ENCODE measurements around the gene ACTL8.

ACTL8 gene

GRCh38 chr1:17795081-17795809, 40.1 kb downstream of the ACTL8 start:
- Histone ChIP-seq H3K23ac (ENCODE audit: low read length) (no peak overlapping the region), H4K8ac (ENCODE audit: low read depth, low read length) (no peak overlapping the region), H2AK5ac (ENCODE audit: low read length) (no peak overlapping the region), H2BK15ac (replicated peaks; ENCODE audit: low read depth) (no peak overlapping the region), H3K9ac (ENCODE audit: low read length) (no peak overlapping the region), H2BK5ac (ENCODE audit: low read length) (no peak overlapping the region), H3K56ac (ENCODE audit: low read length) (no peak overlapping the region), H3K4me3 (ENCODE audit: low read length) (no peak overlapping the region), H3K4ac (ENCODE audit: low read depth, low read length) (no peak overlapping the region), H3K4me1 (ENCODE audit: control insufficient read depth, low read depth, low read length) (no peaks in the 10 kb centered on the region), H3K27ac (ENCODE audit: low read depth, low read length) (no peak overlapping the region), H3K79me2 (ENCODE audit: control insufficient read depth, insufficient read depth, low read length) (no peaks in the 10 kb centered on the region), H3K36me3 (ENCODE audit: control insufficient read depth, insufficient read depth, low read length) (no peaks in the 10 kb centered on the region), H3K4me2 (ENCODE audit: low read length) (no peak overlapping the region), H4K5ac (ENCODE audit: low read length) (no peak overlapping the region), H3K27me3 (ENCODE audit: insufficient read depth, low read length, poor library complexity) (no peaks in the 10 kb centered on the region), H3K18ac (ENCODE audit: low read length) (no peak overlapping the region), H3K79me1 (ENCODE audit: low read length) (no peaks in the 10 kb centered on the region), H2BK120ac (ENCODE audit: low read depth, low read length) (no peak overlapping the region)
- no CpG with 5 or more reads among the region's 15 CpGs for WGBS (ENCODE audit: extremely low coverage, insufficient coverage, low lambda C conversion rate)
- DNase-seq = no peak

DNA sequence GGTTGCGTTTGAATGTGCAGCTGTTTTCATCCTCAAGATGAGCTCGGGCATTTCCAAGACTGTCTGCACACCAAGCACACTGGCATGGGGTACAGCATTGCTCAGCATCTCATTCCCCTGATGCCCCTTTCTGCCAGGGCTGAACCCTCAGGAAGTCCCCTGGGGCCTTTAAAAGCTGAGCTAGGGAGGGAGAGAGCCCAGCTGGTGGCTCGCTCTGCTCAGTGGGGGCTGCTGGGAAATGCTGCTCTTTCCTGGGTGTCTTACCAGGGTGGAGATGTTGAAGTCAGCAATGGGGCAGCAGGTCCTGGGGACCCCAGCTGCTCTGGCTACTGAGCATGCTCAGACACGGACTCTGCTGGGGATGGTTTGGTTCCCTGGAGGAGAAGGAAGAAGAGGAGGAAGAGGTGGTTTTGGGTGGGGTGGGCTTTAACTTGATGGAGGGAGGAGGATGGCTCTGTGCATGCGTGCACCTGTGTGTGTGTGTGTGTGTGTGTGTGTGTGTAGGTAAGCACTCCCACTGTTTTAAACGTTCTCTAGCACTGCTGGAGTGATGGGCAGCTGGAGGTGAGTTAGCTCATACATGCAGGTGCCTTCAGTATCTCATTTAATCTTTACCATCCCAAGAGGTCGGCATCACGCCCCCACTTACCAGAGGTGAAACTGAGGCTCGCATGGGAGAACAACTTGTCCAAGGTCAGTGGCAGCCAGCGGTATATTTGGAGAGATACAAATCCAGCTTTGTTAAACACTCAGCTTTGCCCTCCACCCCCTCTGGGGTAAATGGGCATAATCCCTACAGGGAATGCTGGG, 40.9 kb downstream of the ACTL8 start:
- no CpG with 5 or more reads among the region's 10 CpGs for WGBS (ENCODE audit: extremely low coverage, insufficient coverage, low lambda C conversion rate)
- H3K27me3 ChIP-seq (ENCODE audit: insufficient read depth, low read length, poor library complexity) = no peaks in the 10 kb centered on the region
- no peak overlapping the region for H3K4me3 ChIP-seq (ENCODE audit: low read length)
- no peak overlapping the region for H4K8ac ChIP-seq (ENCODE audit: low read depth, low read length)
- no peaks in the 10 kb centered on the region for H3K79me1 ChIP-seq (ENCODE audit: low read length)
- no peak overlapping the region for H3K56ac ChIP-seq (ENCODE audit: low read length)
- DNase-seq = no peak
- no peak overlapping the region for H2BK120ac ChIP-seq (ENCODE audit: low read depth, low read length)
- no peak overlapping the region for H2AK5ac ChIP-seq (ENCODE audit: low read length)
- no peak overlapping the region for H2BK15ac ChIP-seq (replicated peaks; ENCODE audit: low read depth)
- H3K79me2 ChIP-seq (ENCODE audit: control insufficient read depth, insufficient read depth, low read length) = no peaks in the 10 kb centered on the region
- H2BK5ac ChIP-seq (ENCODE audit: low read length) = no peak overlapping the region
- H3K18ac ChIP-seq (ENCODE audit: low read length) = no peak overlapping the region
- no peaks in the 10 kb centered on the region for H3K4me1 ChIP-seq (ENCODE audit: control insufficient read depth, low read depth, low read length)
- H3K27ac ChIP-seq (ENCODE audit: low read depth, low read length) = no peak overlapping the region
- no peak overlapping the region for H3K4ac ChIP-seq (ENCODE audit: low read depth, low read length)
- H4K5ac ChIP-seq (ENCODE audit: low read length) = no peak overlapping the region
- H3K36me3 ChIP-seq (ENCODE audit: control insufficient read depth, insufficient read depth, low read length) = no peaks in the 10 kb centered on the region
- H3K9ac ChIP-seq (ENCODE audit: low read length) = no peak overlapping the region
- H3K23ac ChIP-seq (ENCODE audit: low read length) = no peak overlapping the region
- no peak overlapping the region for H3K4me2 ChIP-seq (ENCODE audit: low read length)

DNA sequence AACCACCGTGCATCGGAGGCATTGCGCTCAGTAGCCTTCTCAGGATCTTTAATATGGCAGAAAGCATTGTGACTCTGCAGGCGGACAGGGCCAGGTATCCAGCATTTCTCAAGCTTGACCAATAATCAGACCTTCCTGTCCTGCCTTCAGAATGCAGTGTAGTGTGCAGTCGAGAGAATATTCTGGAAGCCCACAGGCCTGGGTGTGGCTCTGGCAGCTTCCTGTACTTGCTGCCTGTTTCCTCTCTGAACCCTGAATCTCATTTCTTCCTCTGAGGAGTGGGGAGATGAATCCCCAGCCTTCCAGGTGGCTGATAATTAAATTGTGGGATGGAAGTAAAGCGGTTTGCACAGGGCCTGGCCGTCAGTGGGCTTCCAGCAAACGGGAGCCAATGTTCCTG, 42.3 kb downstream of the ACTL8 start:
- Histone ChIP-seq H2AK5ac (ENCODE audit: low read length) (no peak overlapping the region), H3K79me2 (ENCODE audit: control insufficient read depth, insufficient read depth, low read length) (no peaks in the 10 kb centered on the region), H3K4ac (ENCODE audit: low read depth, low read length) (no peak overlapping the region), H4K8ac (ENCODE audit: low read depth, low read length) (no peak overlapping the region), H3K79me1 (ENCODE audit: low read length) (no peaks in the 10 kb centered on the region), H3K4me2 (ENCODE audit: low read length) (no peak overlapping the region), H3K4me3 (ENCODE audit: low read length) (no peak overlapping the region), H3K27me3 (ENCODE audit: insufficient read depth, low read length, poor library complexity) (no peaks in the 10 kb centered on the region), H3K36me3 (ENCODE audit: control insufficient read depth, insufficient read depth, low read length) (no peaks in the 10 kb centered on the region), H3K9ac (ENCODE audit: low read length) (no peak overlapping the region), H3K18ac (ENCODE audit: low read length) (no peak overlapping the region), H3K23ac (ENCODE audit: low read length) (no peak overlapping the region), H3K56ac (ENCODE audit: low read length) (no peak overlapping the region), H2BK120ac (ENCODE audit: low read depth, low read length) (no peak overlapping the region), H4K5ac (ENCODE audit: low read length) (no peak overlapping the region), H3K4me1 (ENCODE audit: control insufficient read depth, low read depth, low read length) (no peaks in the 10 kb centered on the region), H2BK15ac (replicated peaks; ENCODE audit: low read depth) (no peak overlapping the region), H2BK5ac (ENCODE audit: low read length) (no peak overlapping the region), H3K27ac (ENCODE audit: low read depth, low read length) (no peak overlapping the region)
- DNase-seq = no peak
- no CpG with 5 or more reads among the region's 8 CpGs for WGBS (ENCODE audit: extremely low coverage, insufficient coverage, low lambda C conversion rate)

- DNase-seq = no peak
- Histone ChIP-seq H3K79me2 (ENCODE audit: control insufficient read depth, insufficient read depth, low read length) (no peaks in the 10 kb centered on the region), H3K56ac (ENCODE audit: low read length) (no peak overlapping the region), H3K9ac (ENCODE audit: low read length) (no peak overlapping the region), H2BK120ac (ENCODE audit: low read depth, low read length) (no peak overlapping the region), H3K4ac (ENCODE audit: low read depth, low read length) (no peak overlapping the region), H4K5ac (ENCODE audit: low read length) (no peak overlapping the region), H3K18ac (ENCODE audit: low read length) (no peak overlapping the region), H2BK5ac (ENCODE audit: low read length) (no peak overlapping the region), H3K23ac (ENCODE audit: low read length) (no peak overlapping the region), H3K4me1 (ENCODE audit: control insufficient read depth, low read depth, low read length) (no peaks in the 10 kb centered on the region), H3K79me1 (ENCODE audit: low read length) (no peaks in the 10 kb centered on the region), H2BK15ac (replicated peaks; ENCODE audit: low read depth) (no peak overlapping the region), H3K36me3 (ENCODE audit: control insufficient read depth, insufficient read depth, low read length) (no peaks in the 10 kb centered on the region), H3K27ac (ENCODE audit: low read depth, low read length) (no peak overlapping the region), H3K27me3 (ENCODE audit: insufficient read depth, low read length, poor library complexity) (no peaks in the 10 kb centered on the region), H2AK5ac (ENCODE audit: low read length) (no peak overlapping the region), H3K4me2 (ENCODE audit: low read length) (no peak overlapping the region), H4K8ac (ENCODE audit: low read depth, low read length) (no peak overlapping the region), H3K4me3 (ENCODE audit: low read length) (no peak overlapping the region)
- no CpG with 5 or more reads among the region's 7 CpGs for WGBS (ENCODE audit: extremely low coverage, insufficient coverage, low lambda C conversion rate)
Observed at GRCh38 chr1:17798011-17798410, 42.9 kb downstream of the ACTL8 start.

DNA sequence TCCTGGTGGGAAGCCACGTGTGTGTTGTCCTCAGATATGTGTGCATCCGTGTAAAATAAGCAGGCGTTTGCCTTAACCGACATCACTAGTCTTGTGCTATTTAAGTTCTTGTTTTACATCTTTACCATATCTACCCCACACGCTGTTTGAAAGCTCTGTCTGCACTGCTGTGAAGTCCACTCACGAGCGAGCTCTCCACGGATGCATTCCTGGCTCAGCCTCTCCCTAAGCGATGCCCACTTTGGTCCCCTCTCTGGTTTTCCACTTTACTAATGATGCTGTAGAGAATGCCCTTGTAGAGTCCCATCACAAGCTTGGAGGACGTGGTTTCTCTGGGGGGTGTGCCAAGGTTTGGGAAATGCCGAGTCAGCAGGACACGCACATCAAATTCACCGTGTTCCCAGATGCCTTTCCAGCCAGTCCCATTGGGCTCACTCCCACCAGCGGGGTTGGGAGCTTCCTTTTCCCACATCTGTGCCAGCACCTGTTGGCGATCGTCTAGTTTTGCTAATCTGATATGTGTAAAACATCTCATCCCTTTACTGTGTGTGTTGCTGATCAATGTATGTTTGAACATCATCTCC, 43.8 kb downstream of the ACTL8 start:
- Histone ChIP-seq H4K5ac (ENCODE audit: low read length) (no peak overlapping the region), H2BK5ac (ENCODE audit: low read length) (no peak overlapping the region), H3K18ac (ENCODE audit: low read length) (no peak overlapping the region), H3K9ac (ENCODE audit: low read length) (no peak overlapping the region), H4K8ac (ENCODE audit: low read depth, low read length) (no peak overlapping the region), H3K79me2 (ENCODE audit: control insufficient read depth, insufficient read depth, low read length) (no peaks in the 10 kb centered on the region), H3K4me3 (ENCODE audit: low read length) (no peak overlapping the region), H2BK15ac (replicated peaks; ENCODE audit: low read depth) (no peak overlapping the region), H3K36me3 (ENCODE audit: control insufficient read depth, insufficient read depth, low read length) (no peaks in the 10 kb centered on the region), H2BK120ac (ENCODE audit: low read depth, low read length) (no peak overlapping the region), H3K4me2 (ENCODE audit: low read length) (no peak overlapping the region), H3K27me3 (ENCODE audit: insufficient read depth, low read length, poor library complexity) (no peaks in the 10 kb centered on the region), H3K4me1 (ENCODE audit: control insufficient read depth, low read depth, low read length) (no peaks in the 10 kb centered on the region), H3K79me1 (ENCODE audit: low read length) (no peaks in the 10 kb centered on the region), H3K23ac (ENCODE audit: low read length) (no peak overlapping the region), H3K27ac (ENCODE audit: low read depth, low read length) (no peak overlapping the region), H3K4ac (ENCODE audit: low read depth, low read length) (no peak overlapping the region), H3K56ac (ENCODE audit: low read length) (no peak overlapping the region), H2AK5ac (ENCODE audit: low read length) (no peak overlapping the region)
- WGBS (ENCODE audit: extremely low coverage, insufficient coverage, low lambda C conversion rate) = no CpG with 5 or more reads among the region's 16 CpGs
- DNase-seq = no peak
